ENCODE results near the gene CRMP1.
"Not testable (repeated sequence)": the region's sequence is repeated elsewhere in the genome, so short reads cannot be mapped to it uniquely, and the experiment has no call there.

- TF ChIP-seq POLR2A, CTCF (IDR thresholded peaks at IDR 0.05): not testable (repeated sequence)
Observed at GRCh38 chr4:5837483-5837882, 55.4 kb downstream of the CRMP1 start.

Data from body of pancreas (tissue), 4 donors.